NOMO-1 (cell line): ENCODE results near the gene REXO5.

Experiments used
- DNase-seq, 2 experiments: peaks; one replicate each; lab custom pipeline; 2025; ENCODE audit not compliant: unreplicated experiment in 2 of 2; lab: John Stamatoyannopoulos, UW

REXO5 gene

GRCh38 chr16:20899071-20899470, 92.7 kb downstream of the REXO5 start:
- DNase-seq, result no peak
